ENCODE data around the gene MYNN. TPM values are rescaled to one million over a fixed set of nuclear protein-coding genes. Genes with fewer than 3 reads are reported as not detected.
"Not testable (repeated sequence)": the region's sequence is repeated elsewhere in the genome, so short reads cannot be mapped to it uniquely, and the experiment has no call there.

The MYNN gene
- total RNA-seq (2021; ENCODE audit: unreplicated experiment) (16.2 TPM), Bru-seq, nascent RNA (percentile 93 among the genes with signal in this experiment), BruChase-seq, experiment 1, labeled RNA remaining after a 2-hour chase (percentile 91 among the genes with signal in this experiment), BruChase-seq, experiment 2, labeled RNA remaining after a 6-hour chase (percentile 74 among the genes with signal in this experiment)
- polyA plus RNA-seq (2012; ENCODE audit: insufficient read length) = 8.9 TPM
- long read RNA-seq, full-length matches to known transcripts = 10 of 42 reads
- long read RNA-seq, partial matches to known transcripts = 9 of 42 reads
- long read RNA-seq, other reads (novel, unspliced or antisense) = 23 of 42 reads

- Histone ChIP-seq H3K4me1 (ENCODE audit: control insufficient read depth, insufficient read depth, low read length) (peaks cover 9% of the 10 kb centered on the region), H3K27me3 (ENCODE audit: control insufficient read depth, insufficient read depth, low read length) (no peaks in the 10 kb centered on the region), H3K9me3 (ENCODE audit: control insufficient read depth, insufficient read depth, low read depth, low read length) (no peaks in the 10 kb centered on the region), H3K4me3 (ENCODE audit: low read depth in 2 of 2, low read length in 2 of 2) (peak within 1 kb of the TSS; percentile 90 to 98), H3K27ac (ENCODE audit: low read length) (peak within 1 kb of the TSS; percentile 97), H3K36me3 (ENCODE audit: control insufficient read depth, insufficient read depth, low read length) (peaks cover 21% of the 10 kb centered on the region)
- CTCF ChIA-PET = no interaction called here
- POLR2A ChIA-PET = interaction anchor here (0.6 kb wide), 1 partner anchor 544 kb away, joined by 8 read pairs; no protein-coding TSS in a partner anchor
- ATAC-seq (peak; percentile 96), DNase-seq (ENCODE audit: low read depth, low spot score) (peak; percentile 51)
- intact Hi-C loops (cut with micrococcal nuclease; ENCODE audit: unreplicated experiment) (no loop called here), in situ Hi-C loops (cut with HindIII; ENCODE audit: low pct_unique_long_range_greater_than_20kb, low sequenced_read_pairs) (no loop called here)
- TF ChIP-seq CTCF (IDR thresholded peaks at IDR 0.05) = no peak
- TF ChIP-seq REST (IDR thresholded peaks at IDR 0.05; ENCODE audit: insufficient read depth in 1 of 2, low read depth in 2 of 2, low read length in 1 of 2) = 0 out of 4 replicates have a peak, but pooled peaks of 1 of the 2 experiments have one; percentile 33
- TF ChIP-seq SIN3A (IDR thresholded peaks at IDR 0.05; ENCODE audit: borderline replicate concordance, insufficient read depth, low read depth, low read length) = peak; percentile 58; the same call in 1 of the 2 replicates
- peak; percentile 97 for TF ChIP-seq POLR2AphosphoS5 (IDR thresholded peaks at IDR 0.05; ENCODE audit: low read depth, low read length)
- no peak for TF ChIP-seq TCF7L2 (IDR thresholded peaks at IDR 0.05; ENCODE audit: low read depth, low read length)
- BruUV-seq (replicated peaks) = TSS peak; percentile 99
Measured at GRCh38 chr3:169772897-169773816, at the start of gene MYNN. Gene MYNN (plus strand): TSS chr3:169773396. CDS start chr3:169774296, 900 bp downstream.

- CTCF ChIA-PET; H3K4me1 ChIP-seq (ENCODE audit: control insufficient read depth, insufficient read depth, low read length); H3K4me3 ChIP-seq (ENCODE audit: low read depth in 2 of 2, low read length in 2 of 2); DNase-seq (ENCODE audit: low read depth, low spot score); H3K27ac ChIP-seq (ENCODE audit: low read length); intact Hi-C loops (cut with micrococcal nuclease; ENCODE audit: unreplicated experiment); H3K27me3 ChIP-seq (ENCODE audit: control insufficient read depth, insufficient read depth, low read length); H3K9me3 ChIP-seq (ENCODE audit: control insufficient read depth, insufficient read depth, low read depth, low read length); in situ Hi-C loops (cut with HindIII; ENCODE audit: low pct_unique_long_range_greater_than_20kb, low sequenced_read_pairs); H3K36me3 ChIP-seq (ENCODE audit: control insufficient read depth, insufficient read depth, low read length); POLR2A ChIA-PET; BruUV-seq (replicated peaks); ATAC-seq: not testable (repeated sequence)
Measured at GRCh38 chr3:169731857-169732256, 41.3 kb upstream of the MYNN start.

Measured in Panc1 (cell line).